SU-DHL-6 (cell line): ENCODE data around the gene OAS1.

Experiments
- H2AFZ ChIP-seq: fragments of 200-600 bp; sonication (generic); 2 replicates; pipeline ENCODE4 v1.6.1; 2014; ENCODE audit warnings: low read depth, mild to moderate bottlenecking, moderate library complexity, mixed read lengths, antibody characterized with exemption, low read length; ENCODE audit not compliant: severe bottlenecking
- H3F3A ChIP-seq: fragments of 200-600 bp; shearing (Covaris generic); 2 replicates; pipeline ENCODE4 v1.6.0; 2016; ENCODE audit warnings: antibody characterized with exemption, mild to moderate bottlenecking; ENCODE audit not compliant: insufficient read depth
- H3K27ac ChIP-seq: fragments of 200-600 bp; sonication (generic); 2 replicates; pipeline ENCODE4 v1.5.1; 2016; ENCODE audit warnings: low read depth, mild to moderate bottlenecking, low read length, moderate library complexity, mixed read lengths
- H3K27me3 ChIP-seq: fragments of 200-600 bp; sonication (generic), shearing (Covaris generic); 2 replicates; pipeline ENCODE4 v1.6.0; 2014; ENCODE audit warnings: mild to moderate bottlenecking, low read length
- H3K36me3 ChIP-seq: fragments of 200-600 bp; sonication (generic); 2 replicates; pipeline ENCODE4 v1.6.1; 2014; ENCODE audit warnings: mild to moderate bottlenecking, low read length, mixed read lengths
- H3K4me2 ChIP-seq: fragments of 300-600, 200-600 bp; shearing (Covaris generic), sonication (generic); 2 replicates; pipeline ENCODE4 v1.6.0; 2014; ENCODE audit warnings: low read length, low read depth, mild to moderate bottlenecking; ENCODE audit not compliant: poor library complexity, severe bottlenecking
- H3K4me3 ChIP-seq: fragments of 200-600 bp; sonication (generic); 2 replicates; pipeline ENCODE4 v1.5.1; 2014; ENCODE audit warnings: antibody characterized with exemption, low read length, mild to moderate bottlenecking, mixed read lengths; ENCODE audit not compliant: insufficient read depth, poor library complexity, severe bottlenecking
- H3K79me2 ChIP-seq: fragments of 200-600 bp; sonication (generic); 2 replicates; pipeline ENCODE4 v1.6.1; 2014; ENCODE audit warnings: mild to moderate bottlenecking, low read length, moderate library complexity; ENCODE audit not compliant: insufficient read depth
- H3K9ac ChIP-seq: fragments of 200-600 bp; sonication (generic); 2 replicates; pipeline ENCODE4 v1.7.0; 2014; ENCODE audit warnings: mild to moderate bottlenecking, low read length
- H3K9me2 ChIP-seq: fragments of 200-600 bp; sonication (generic); replicated peaks from 2 replicates; pipeline ENCODE4 v1.6.1; 2014; ENCODE audit warnings: low read length; ENCODE audit not compliant: insufficient read depth
- H3K9me3 ChIP-seq: fragments of 200-600 bp; sonication (generic); 2 replicates; pipeline ENCODE4 v1.6.1; 2014; ENCODE audit warnings: low read length, mixed read lengths; ENCODE audit not compliant: insufficient read depth
- H4K20me1 ChIP-seq: fragments of 200-600 bp; sonication (generic); 2 replicates; pipeline ENCODE4 v1.6.1; 2014; ENCODE audit warnings: low read depth, mild to moderate bottlenecking, antibody characterized with exemption, low read length, moderate library complexity, mixed read lengths
- EZH2phosphoT487 ChIP-seq: fragments of 200-600 bp; sonication (generic), shearing (Covaris generic); conservative IDR thresholded peaks from 2 replicates; pipeline ENCODE4 v1.6.1; 2018; ENCODE audit warnings: mild to moderate bottlenecking, antibody characterized with exemption, low read length, moderate library complexity, mixed read lengths
- TF ChIP-seq, protein P1 (sequence below): fragments of 200-600 bp; sonication (generic); IDR thresholded peaks from one replicate; pipeline ENCODE4 v1.5.1; 2017; ENCODE audit warnings: antibody characterized with exemption, mild to moderate bottlenecking, low read length, moderate library complexity; ENCODE audit not compliant: insufficient read depth, poor library complexity, severe bottlenecking

OAS1 gene

DNA sequence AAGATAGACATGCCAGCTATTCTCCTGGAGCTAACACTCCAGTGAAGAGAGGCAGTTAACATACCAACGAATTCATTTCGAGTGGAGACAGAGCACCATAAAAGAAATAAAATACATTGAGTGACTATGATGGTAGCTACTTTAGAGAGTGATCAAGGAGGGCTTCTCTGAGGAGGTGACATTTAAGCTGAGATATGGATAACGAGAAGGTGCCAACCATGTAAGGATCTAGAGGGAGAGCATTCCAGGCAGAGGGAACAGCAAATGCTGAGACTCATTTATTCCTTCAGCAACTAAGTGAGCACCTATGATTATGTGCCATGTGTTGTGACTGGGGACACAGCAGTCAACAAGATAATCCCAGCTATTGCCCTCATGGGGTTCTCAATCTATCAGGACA is 28.3 kb upstream of the OAS1 start:
- Histone ChIP-seq H3K9me3 (no peaks in the 10 kb centered on the region), H3K4me3 (no peak overlapping the region), H3K4me2 (no peak overlapping the region), H3F3A (no peaks in the 10 kb centered on the region), H3K36me3 (no peaks in the 10 kb centered on the region), H4K20me1 (no peaks in the 10 kb centered on the region), H3K27me3 (no peaks in the 10 kb centered on the region; the same call in 1 of the 2 replicates), H3K27ac (no peak overlapping the region), H3K9ac (no peak overlapping the region), H2AFZ (no peak overlapping the region), H3K9me2 (no peaks in the 10 kb centered on the region), H3K79me2 (no peaks in the 10 kb centered on the region)
- TF ChIP-seq, protein P1, sequence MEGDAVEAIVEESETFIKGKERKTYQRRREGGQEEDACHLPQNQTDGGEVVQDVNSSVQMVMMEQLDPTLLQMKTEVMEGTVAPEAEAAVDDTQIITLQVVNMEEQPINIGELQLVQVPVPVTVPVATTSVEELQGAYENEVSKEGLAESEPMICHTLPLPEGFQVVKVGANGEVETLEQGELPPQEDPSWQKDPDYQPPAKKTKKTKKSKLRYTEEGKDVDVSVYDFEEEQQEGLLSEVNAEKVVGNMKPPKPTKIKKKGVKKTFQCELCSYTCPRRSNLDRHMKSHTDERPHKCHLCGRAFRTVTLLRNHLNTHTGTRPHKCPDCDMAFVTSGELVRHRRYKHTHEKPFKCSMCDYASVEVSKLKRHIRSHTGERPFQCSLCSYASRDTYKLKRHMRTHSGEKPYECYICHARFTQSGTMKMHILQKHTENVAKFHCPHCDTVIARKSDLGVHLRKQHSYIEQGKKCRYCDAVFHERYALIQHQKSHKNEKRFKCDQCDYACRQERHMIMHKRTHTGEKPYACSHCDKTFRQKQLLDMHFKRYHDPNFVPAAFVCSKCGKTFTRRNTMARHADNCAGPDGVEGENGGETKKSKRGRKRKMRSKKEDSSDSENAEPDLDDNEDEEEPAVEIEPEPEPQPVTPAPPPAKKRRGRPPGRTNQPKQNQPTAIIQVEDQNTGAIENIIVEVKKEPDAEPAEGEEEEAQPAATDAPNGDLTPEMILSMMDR: no peak
- no peak for TF ChIP-seq EZH2phosphoT487

DNA sequence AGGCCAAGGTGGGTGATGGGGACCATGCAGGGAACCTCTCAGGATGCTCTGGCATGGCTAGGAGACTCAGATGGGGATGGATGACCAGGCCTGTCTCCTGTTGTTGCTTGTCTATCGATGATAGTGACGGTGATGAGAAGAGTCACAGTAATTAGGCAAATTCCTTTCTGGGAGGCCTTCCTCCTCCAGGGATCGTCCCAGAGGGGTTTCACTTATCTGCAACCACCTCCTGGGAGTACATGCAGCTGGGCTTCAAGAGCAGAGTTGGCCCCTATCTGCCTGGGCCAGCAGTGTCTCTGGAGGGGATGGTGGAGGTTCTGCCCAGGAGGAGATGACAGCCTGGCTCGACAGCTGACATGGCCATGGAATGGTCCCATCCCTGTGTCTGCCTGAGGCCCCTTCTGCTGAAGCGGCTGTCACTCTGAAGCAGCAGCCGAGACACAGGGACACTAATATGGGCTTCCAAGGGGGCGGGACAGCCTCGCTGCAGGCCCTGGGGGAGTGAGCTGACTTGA is 27.5 kb upstream of the OAS1 start:
- no peaks in the 10 kb centered on the region for H3K79me2 ChIP-seq
- no peaks in the 10 kb centered on the region for H4K20me1 ChIP-seq
- no peaks in the 10 kb centered on the region; the same call in 1 of the 2 replicates for H3K27me3 ChIP-seq
- H3K9me3 ChIP-seq: no peaks in the 10 kb centered on the region
- H3K27ac ChIP-seq: no peak overlapping the region
- TF ChIP-seq, protein P1: no peak
- no peak for TF ChIP-seq EZH2phosphoT487
- no peaks in the 10 kb centered on the region for H3F3A ChIP-seq
- H3K4me2 ChIP-seq: no peak overlapping the region
- H3K9me2 ChIP-seq: no peaks in the 10 kb centered on the region
- no peak overlapping the region for H3K4me3 ChIP-seq
- H2AFZ ChIP-seq: no peak overlapping the region
- H3K9ac ChIP-seq: no peak overlapping the region
- no peaks in the 10 kb centered on the region for H3K36me3 ChIP-seq

- Histone ChIP-seq H3K9me3 (peaks cover 5% of the 10 kb centered on the region; the same call in 1 of the 2 replicates), H3K36me3 (no peaks in the 10 kb centered on the region), H3K4me3 (no peak overlapping the region), H3K4me2 (no peak overlapping the region), H3K79me2 (no peaks in the 10 kb centered on the region), H2AFZ (no peak overlapping the region), H3K27me3 (peaks cover 4% of the 10 kb centered on the region; the same call in 1 of the 2 replicates), H3K27ac (no peak overlapping the region), H4K20me1 (no peaks in the 10 kb centered on the region), H3F3A (no peaks in the 10 kb centered on the region), H3K9me2 (no peaks in the 10 kb centered on the region), H3K9ac (no peak overlapping the region)
- TF ChIP-seq, protein P1: no peak
- no peak for TF ChIP-seq EZH2phosphoT487
Observed at GRCh38 chr12:112881602-112882001, 25.2 kb upstream of the OAS1 start.
